GM23248 (cell line): ENCODE results near the gene RBPJ. TPM values are rescaled to one million over a fixed set of nuclear protein-coding genes. Genes with fewer than 3 reads are reported as not detected.

Source experiments
- DNase-seq: peaks from one replicate; pipeline ENCODE4 v3.0.0-alpha.2; 2015
- H2AFZ ChIP-seq: fragments of 200-600 bp; sonication (generic); 2 replicates; pipeline ENCODE4 v1.6.1; 2016; ENCODE audit warnings: antibody characterized with exemption
- H3F3A ChIP-seq: fragments of 200-600 bp; sonication (generic); 2 replicates; pipeline ENCODE4 v1.6.1; 2016; ENCODE audit warnings: mild to moderate bottlenecking, antibody characterized with exemption, mixed run types; ENCODE audit not compliant: insufficient read depth
- H3K27ac ChIP-seq: fragments of 200-600 bp; sonication (generic); 2 replicates; pipeline ENCODE4 v1.5.1; 2016; ENCODE audit warnings: mild to moderate bottlenecking
- H3K27me3 ChIP-seq: fragments of 200-600 bp; sonication (generic); replicated peaks from 2 replicates; pipeline ENCODE4 v1.6.1; 2016; ENCODE audit warnings: mild to moderate bottlenecking; ENCODE audit not compliant: insufficient read depth
- H3K36me3 ChIP-seq: fragments of 200-600 bp; sonication (generic); 2 replicates; pipeline ENCODE4 v1.6.1; 2016; ENCODE audit warnings: low read depth, mild to moderate bottlenecking
- H3K4me1 ChIP-seq: fragments of 200-600 bp; sonication (generic); 2 replicates; pipeline ENCODE4 v1.6.1; 2016; ENCODE audit warnings: mild to moderate bottlenecking; ENCODE audit not compliant: insufficient read depth
- H3K4me2 ChIP-seq: fragments of 200-600 bp; sonication (generic); one replicate; pipeline ENCODE4 v1.6.1; 2016; ENCODE audit warnings: mild to moderate bottlenecking; ENCODE audit not compliant: unreplicated experiment
- H3K4me3 ChIP-seq: fragments of 200-600 bp; sonication (generic); 2 replicates; pipeline ENCODE4 v1.5.1; 2016; ENCODE audit warnings: mild to moderate bottlenecking
- H3K79me2 ChIP-seq: fragments of 200-600 bp; sonication (generic); 2 replicates; pipeline ENCODE4 v1.6.1; 2016; ENCODE audit warnings: mild to moderate bottlenecking; ENCODE audit not compliant: insufficient read depth
- H3K9ac ChIP-seq: fragments of 200-600 bp; sonication (generic); 2 replicates; pipeline ENCODE4 v1.6.1; 2016; ENCODE audit warnings: mild to moderate bottlenecking
- H3K9me2 ChIP-seq: fragments of 200-600 bp; sonication (generic); 2 replicates; pipeline ENCODE4 v1.6.1; 2016; ENCODE audit warnings: mixed run types, mild to moderate bottlenecking, moderate library complexity; ENCODE audit not compliant: insufficient read depth
- H3K9me3 ChIP-seq: fragments of 200-600 bp; sonication (generic); one replicate; pipeline ENCODE4 v1.6.1; 2017; ENCODE audit warnings: low read depth
- H4K20me1 ChIP-seq: fragments of 200-600 bp; sonication (generic); 2 replicates; pipeline ENCODE4 v1.6.0; 2016; ENCODE audit not compliant: insufficient read depth
- EZH2 ChIP-seq: fragments of 200-600 bp; sonication (generic); IDR thresholded peaks from 2 replicates; pipeline ENCODE4 v1.6.1; 2018; ENCODE audit warnings: antibody characterized with exemption, mild to moderate bottlenecking; ENCODE audit not compliant: insufficient read depth, poor library complexity, severe bottlenecking
- EZH2phosphoT487 ChIP-seq: fragments of 200-600 bp; sonication (generic); IDR thresholded peaks from 2 replicates; pipeline ENCODE4 v1.6.1; 2018; ENCODE audit warnings: antibody characterized with exemption, moderate library complexity, mild to moderate bottlenecking, low read depth; ENCODE audit not compliant: insufficient read depth
- WGBS, 2 experiments: methylation state at CpG; one replicate each; pipeline ENCODE4 v1.1.6; 2015 to 2017; ENCODE audit warnings: low lambda C conversion rate in 2 of 2, low coverage in 1 of 2; ENCODE audit errors: missing lambda C conversion rate in 2 of 2; 5-methylcytosine and 5-hydroxymethylcytosine counted together
- in situ Hi-C: fragments of 300-500 bp; cut with MboI; formaldehyde crosslinking; loops from 2 replicates; pipeline ENCODE4 v1.15.0; 2020
- polyA plus RNA-seq: library from polyadenylated mRNA; unstranded; fragments of >200 nt; fragmentation: Nextera tagmentation; extraction: Ambion mirVana; gene quantifications from 2 replicates; pipeline ENCODE4 v1.2.1, GENCODE V29; 2016
- total RNA-seq: library from RNA; depleted of rRNA; stranded (reverse); fragments of >200 nt; shearing (Covaris generic); gene quantifications from 2 replicates; pipeline ENCODE4 v1.2.3, GENCODE V29; 2014

Gene RBPJ
- total and polyA plus RNA-seq, 2 experiments from 2014 or later, result 70.7 to 85.4 TPM

- H3K9me2 ChIP-seq, result no peaks in the 10 kb centered on the region
- in situ Hi-C loops, result loop anchor here (10.0 kb wide), 1 partner anchor 238 kb away; no protein-coding TSS in a partner anchor
- peak overlapping the region; percentile 94 for H3K4me3 ChIP-seq
- WGBS, 2 experiments, result 7 to 12% methylated on average over 7 of the region's 7 CpGs
- peaks cover 50% of the 10 kb centered on the region for H3K4me1 ChIP-seq
- H3K4me2 ChIP-seq, result peak overlapping the region; percentile 100
- H3K9ac ChIP-seq, result peak overlapping the region; percentile 97
- no peaks in the 10 kb centered on the region for H4K20me1 ChIP-seq
- H3K79me2 ChIP-seq, result peaks cover 55% of the 10 kb centered on the region
- no peaks in the 10 kb centered on the region for H3K27me3 ChIP-seq
- peak; percentile 57 for DNase-seq
- no peak for TF ChIP-seq EZH2
- no peaks in the 10 kb centered on the region for H3K9me3 ChIP-seq
- H2AFZ ChIP-seq, result peak overlapping the region; percentile 60
- H3F3A ChIP-seq, result peaks cover 29% of the 10 kb centered on the region
- H3K27ac ChIP-seq, result peak overlapping the region; percentile 99
- H3K36me3 ChIP-seq, result no peaks in the 10 kb centered on the region
Measured at GRCh38 chr4:26322346-26322745, 1.5 kb downstream of the RBPJ start.

- peaks cover 60% of the 10 kb centered on the region for H3K4me1 ChIP-seq
Measured at GRCh38 chr4:26323821-26324220, 3.0 kb downstream of the RBPJ start.

GRCh38 chr4:26325191-26325590 lies 4.4 kb downstream of the RBPJ start:
- H3K79me2 ChIP-seq, result peaks cover 83% of the 10 kb centered on the region
- no peak overlapping the region for H3K4me3 ChIP-seq
- no peaks in the 10 kb centered on the region; the same call in 1 of the 2 replicates for H4K20me1 ChIP-seq
- H3K9me2 ChIP-seq, result no peaks in the 10 kb centered on the region
- H3K9me3 ChIP-seq, result no peaks in the 10 kb centered on the region
- no peaks in the 10 kb centered on the region for H3K27me3 ChIP-seq
- in situ Hi-C loops, result loop anchor here (10.0 kb wide), 1 partner anchor 240 kb away; no protein-coding TSS in a partner anchor
- peaks cover 32% of the 10 kb centered on the region for H3F3A ChIP-seq
- DNase-seq, result peak; percentile 65
- H3K4me1 ChIP-seq, result peaks cover 60% of the 10 kb centered on the region
- 59 to 67% methylated on average over 3 of the region's 3 CpGs for WGBS, 2 experiments
- no peaks in the 10 kb centered on the region for H3K36me3 ChIP-seq
- peak overlapping the region; percentile 78 for H3K4me2 ChIP-seq
- H2AFZ ChIP-seq, result no peak overlapping the region
- TF ChIP-seq EZH2, result no peak
- TF ChIP-seq EZH2phosphoT487, result no peak
- H3K27ac ChIP-seq, result no peak overlapping the region
- no peak overlapping the region for H3K9ac ChIP-seq

More at GRCh38 chr4:26323821-26324220, 3.0 kb downstream of the RBPJ start:
- DNase-seq, result peak; percentile 72
- Histone ChIP-seq H3K27ac (0 out of 2 replicates have a peak overlapping the region, but pooled peaks have one; percentile 6), H3K27me3 (no peaks in the 10 kb centered on the region), H4K20me1 (no peaks in the 10 kb centered on the region), H3K4me3 (peak overlapping the region; percentile 94), H3K9me3 (no peaks in the 10 kb centered on the region), H3K36me3 (no peaks in the 10 kb centered on the region), H3K79me2 (peaks cover 70% of the 10 kb centered on the region), H3K4me2 (peak overlapping the region; percentile 100), H2AFZ (no peak overlapping the region), H3F3A (peaks cover 34% of the 10 kb centered on the region), H3K9me2 (no peaks in the 10 kb centered on the region), H3K9ac (peak overlapping the region; percentile 97)
- 33 to 35% methylated on average over 2 of the region's 2 CpGs for WGBS, 2 experiments
- in situ Hi-C loops, result loop anchor here (10.0 kb wide), 1 partner anchor 239 kb away; no protein-coding TSS in a partner anchor
- no peak for TF ChIP-seq EZH2phosphoT487
- TF ChIP-seq EZH2, result no peak

- H3K27me3 ChIP-seq, result no peaks in the 10 kb centered on the region
- 0 to 2% methylated on average over 2 of the region's 2 CpGs for WGBS, 2 experiments
- peak overlapping the region; percentile 68 for H3K27ac ChIP-seq
- DNase-seq, result peak; percentile 94
- peaks cover 93% of the 10 kb centered on the region for H3K79me2 ChIP-seq
- peak overlapping the region; percentile 15; the same call in 1 of the 2 replicates for H3K9ac ChIP-seq
- peaks cover 13% of the 10 kb centered on the region for H4K20me1 ChIP-seq
- peak overlapping the region; percentile 36 for H3K4me3 ChIP-seq
- in situ Hi-C loops, result loop anchor here (10.0 kb wide), 1 partner anchor 242 kb away; no protein-coding TSS in a partner anchor
- peak overlapping the region; percentile 78 for H3K4me2 ChIP-seq
- peaks cover 33% of the 10 kb centered on the region for H3F3A ChIP-seq
- H2AFZ ChIP-seq, result no peak overlapping the region
- H3K36me3 ChIP-seq, result no peaks in the 10 kb centered on the region
- H3K9me3 ChIP-seq, result no peaks in the 10 kb centered on the region
- no peaks in the 10 kb centered on the region for H3K9me2 ChIP-seq
- TF ChIP-seq EZH2phosphoT487 (peak; percentile 91), EZH2 (no peak)
- peaks cover 68% of the 10 kb centered on the region for H3K4me1 ChIP-seq
Measured at GRCh38 chr4:26326791-26327190, 6.0 kb downstream of the RBPJ start.
